Measurements from ENCODE around the gene GOLGA8K.
"Not testable (repeated sequence)": the region's sequence is repeated elsewhere in the genome, so short reads cannot be mapped to it uniquely, and the experiment has no call there.

The GOLGA8K gene

GRCh38 chr15:32356909-32357308 lies 46.2 kb downstream of the GOLGA8K start:
- not testable (repeated sequence) for DNase-seq (ENCODE audit: low read depth in 2 of 2)

DNA sequence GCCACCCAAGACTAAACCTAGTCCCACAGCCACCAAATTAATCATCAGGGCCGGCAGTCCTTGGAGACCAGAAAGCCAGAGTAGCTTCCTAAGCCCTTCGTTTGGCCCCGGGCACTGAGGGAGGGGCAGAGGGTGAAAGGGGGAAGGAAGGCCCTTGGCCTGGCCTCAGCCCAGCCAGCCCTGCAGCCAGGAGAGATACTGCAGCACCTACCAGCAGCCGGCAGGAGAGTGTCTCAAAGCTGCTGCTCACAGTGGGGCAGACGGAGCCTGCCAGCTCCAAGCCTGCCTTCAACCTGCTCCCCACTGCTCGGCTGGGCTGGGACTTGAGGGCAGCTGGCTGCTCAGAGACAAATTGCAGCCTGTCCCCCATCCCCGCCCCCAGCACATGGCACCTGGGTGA lies 50.3 kb downstream of the GOLGA8K start:
- DNase-seq (ENCODE audit: low read depth in 2 of 2): not testable (repeated sequence)

DNA sequence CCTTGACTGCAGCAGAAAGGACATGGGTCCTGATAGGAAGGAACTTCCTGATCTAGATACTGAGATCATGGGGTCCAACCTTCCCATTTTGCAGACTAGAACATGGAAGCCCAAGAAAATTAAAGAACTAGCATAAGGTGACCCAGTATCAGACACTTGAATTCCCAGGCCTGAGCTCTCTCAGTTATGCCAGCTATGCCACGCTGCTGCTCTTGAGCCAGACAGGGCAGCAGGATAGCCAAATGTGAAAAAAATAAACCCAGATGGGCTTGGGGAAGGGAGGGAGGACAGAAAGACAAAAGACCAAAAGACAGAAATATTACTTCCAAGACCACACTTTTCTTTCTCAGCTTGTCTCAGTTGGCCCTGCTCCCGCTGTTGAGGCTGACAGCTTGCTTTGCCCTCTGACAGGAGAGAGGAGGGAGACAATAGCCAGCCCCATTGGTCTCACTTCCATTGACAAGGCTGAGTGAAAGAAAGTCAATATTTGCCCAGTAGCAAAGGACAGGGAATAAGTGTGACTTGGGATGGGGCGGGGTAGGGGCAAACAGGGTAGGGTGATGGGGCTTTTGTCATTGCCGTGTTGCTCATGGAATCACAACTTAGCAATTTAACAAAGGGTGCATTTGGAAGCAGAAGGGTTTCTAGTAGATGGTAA lies 52.4 kb downstream of the GOLGA8K start:
- DNase-seq (ENCODE audit: low read depth in 2 of 2): not testable (repeated sequence)

GRCh38 chr15:32347037-32347436 lies 56.1 kb downstream of the GOLGA8K start:
- not testable (repeated sequence) for DNase-seq (ENCODE audit: low read depth in 2 of 2)

DNA sequence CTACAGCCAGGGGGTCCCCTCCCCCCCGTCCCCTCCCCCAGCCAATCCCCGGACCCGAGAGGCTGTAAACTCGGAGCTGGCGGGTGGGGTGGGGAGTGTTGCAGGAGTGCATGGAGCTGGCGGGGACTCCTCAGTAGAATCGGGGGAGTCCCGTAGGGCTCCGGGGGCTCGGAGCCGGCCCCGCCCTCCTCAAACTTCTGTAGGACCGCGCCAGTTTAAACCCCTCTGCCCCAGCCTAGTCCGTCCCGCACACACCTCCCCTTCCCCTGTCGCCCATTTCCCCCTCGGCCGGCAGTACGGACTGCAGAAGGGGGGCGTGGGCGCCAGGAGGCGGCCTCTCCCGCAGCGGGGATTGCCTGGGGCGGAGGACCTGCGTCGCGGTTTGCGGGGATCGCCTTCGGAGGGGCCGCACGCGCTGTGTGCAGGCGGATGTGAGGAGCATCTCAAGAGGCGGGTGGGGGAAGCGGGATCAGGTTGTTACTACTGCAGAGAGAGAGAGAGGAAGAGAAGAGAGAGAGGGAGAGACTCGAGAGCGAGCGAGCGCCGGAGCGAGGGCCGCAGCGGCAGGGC lies 57.0 kb downstream of the GOLGA8K start:
- not testable (repeated sequence) for DNase-seq (ENCODE audit: low read depth in 2 of 2)

DNA sequence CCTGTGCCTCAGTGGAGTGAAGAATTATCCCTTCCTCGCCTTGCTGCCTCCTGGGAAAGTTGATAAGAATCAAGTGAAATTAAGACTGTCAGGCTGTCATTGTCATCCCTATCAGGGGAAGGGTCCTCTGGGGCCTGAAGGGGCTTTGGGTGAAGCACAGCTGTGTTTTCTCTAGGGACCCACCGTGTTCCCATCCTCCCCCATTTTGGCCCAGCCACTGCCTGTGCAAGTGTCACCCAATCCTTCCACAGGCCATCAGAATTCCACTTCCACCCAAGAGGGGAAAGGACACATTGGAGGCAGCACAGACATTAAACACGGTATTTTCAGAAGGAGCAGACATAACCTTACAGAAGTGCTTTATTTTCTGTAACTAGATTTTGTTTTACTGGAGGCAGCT lies 59.2 kb downstream of the GOLGA8K start:
- not testable (repeated sequence) for DNase-seq (ENCODE audit: low read depth in 2 of 2)
